ENCODE measurements around the gene RERE.
"Not testable (repeated sequence)": the region's sequence is repeated elsewhere in the genome, so short reads cannot be mapped to it uniquely, and the experiment has no call there.

Gene RERE

DNA sequence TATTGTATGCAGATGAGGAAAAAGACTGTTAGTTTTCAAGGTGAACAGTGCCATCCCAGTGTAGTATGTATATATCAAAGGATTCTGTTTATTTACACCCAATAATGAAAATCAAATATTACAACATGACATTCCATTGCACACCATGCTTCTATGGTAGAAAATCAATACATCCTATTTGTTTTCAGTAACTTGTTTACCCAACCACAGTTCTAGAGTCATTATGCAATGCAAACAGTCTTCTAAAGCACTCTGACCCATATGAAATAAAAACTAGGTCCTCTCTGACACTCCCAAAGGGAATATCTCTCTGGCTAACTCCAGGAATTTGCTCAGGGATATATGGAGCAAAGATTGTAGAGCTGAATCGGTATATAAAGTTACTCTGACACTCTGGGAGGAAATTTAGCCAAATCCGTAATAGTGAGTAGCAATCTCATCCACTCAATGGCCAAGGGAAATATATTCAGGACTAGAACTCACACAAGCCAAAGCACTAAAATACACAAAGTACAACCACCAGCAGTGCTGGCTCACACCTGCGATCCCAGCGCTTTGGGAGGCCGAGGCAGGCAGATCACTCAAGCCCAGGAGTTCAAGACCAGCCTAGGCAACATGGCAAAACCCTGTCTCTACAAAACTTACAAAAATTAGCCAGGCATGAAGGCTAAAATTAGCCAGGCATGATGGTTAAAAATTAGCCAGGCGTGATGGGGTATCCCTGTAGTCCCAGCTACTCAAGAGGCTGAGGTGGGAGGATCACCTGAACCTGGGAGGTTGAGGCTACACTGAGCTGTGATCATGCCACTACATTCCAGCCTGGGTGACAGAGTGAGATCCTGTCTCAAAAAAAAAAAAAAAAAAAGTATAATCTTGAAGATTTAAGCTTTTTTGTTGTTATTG, 75.2 kb downstream of the RERE start:
- peaks cover 19% of the 10 kb centered on the region for H3K4me1 Mint-ChIP-seq (ENCODE audit: low read depth)
- no peak for DNase-seq
- H3K4me3 Mint-ChIP-seq = no peak overlapping the region
- peaks cover 12% of the 10 kb centered on the region for H3K9me3 Mint-ChIP-seq
- H3K27me3 Mint-ChIP-seq = no peaks in the 10 kb centered on the region
- H3K27ac Mint-ChIP-seq = no peak overlapping the region
- H3K36me3 Mint-ChIP-seq (ENCODE audit: low read depth) = peaks cover 20% of the 10 kb centered on the region

DNA sequence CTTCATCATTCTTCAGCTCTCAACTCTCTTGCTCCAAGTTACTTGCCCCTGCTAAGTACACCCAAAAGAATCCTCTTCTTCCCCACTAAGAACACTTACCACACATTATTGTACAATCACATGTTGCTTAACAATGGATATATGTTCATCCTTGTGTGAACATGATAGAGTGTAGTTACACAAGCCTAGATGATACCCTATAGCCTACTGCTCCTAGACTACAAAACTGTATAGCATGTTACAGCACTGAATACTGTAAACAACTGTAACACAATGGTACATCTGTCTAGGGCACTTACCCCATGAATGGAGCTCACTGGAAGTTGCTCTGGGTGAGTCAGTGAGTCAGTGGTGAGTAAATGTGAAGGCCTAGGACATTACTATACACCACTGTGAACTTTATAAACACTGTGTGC, 77.4 kb downstream of the RERE start:
- peaks cover 12% of the 10 kb centered on the region for H3K9me3 Mint-ChIP-seq

DNA sequence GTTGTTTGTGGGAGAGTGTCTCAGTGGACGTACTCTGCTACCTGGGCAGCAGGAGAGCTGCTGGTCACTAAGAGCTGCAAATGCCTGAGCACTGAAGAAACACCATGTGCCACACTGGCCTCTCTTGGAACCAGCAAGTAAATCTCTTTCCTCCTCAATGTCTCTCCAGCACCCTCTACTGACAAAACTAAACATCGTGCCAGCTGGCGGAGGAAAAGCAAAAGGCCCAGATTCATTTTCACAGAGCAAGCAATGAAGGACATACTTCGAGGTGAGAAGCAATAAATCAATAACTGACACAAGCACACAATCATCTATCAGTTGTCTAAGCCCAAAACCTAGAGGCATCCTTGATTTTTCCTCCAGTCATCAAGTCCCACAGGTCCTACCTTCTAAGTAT, 78.1 kb downstream of the RERE start:
- no peak for DNase-seq
- Mint-ChIP-seq H3K27ac (no peak overlapping the region), H3K4me1 (ENCODE audit: low read depth) (peaks cover 15% of the 10 kb centered on the region), H3K4me3 (no peak overlapping the region), H3K36me3 (ENCODE audit: low read depth) (peaks cover 20% of the 10 kb centered on the region), H3K27me3 (no peaks in the 10 kb centered on the region), H3K9me3 (peaks cover 12% of the 10 kb centered on the region)

More for the DNA sequence above, 77.4 kb downstream of the RERE start:
- H3K27me3 Mint-ChIP-seq = no peaks in the 10 kb centered on the region
- peaks cover 20% of the 10 kb centered on the region for H3K36me3 Mint-ChIP-seq (ENCODE audit: low read depth)
- no peak overlapping the region for H3K27ac Mint-ChIP-seq
- H3K4me1 Mint-ChIP-seq (ENCODE audit: low read depth) = peaks cover 15% of the 10 kb centered on the region
- DNase-seq = no peak
- H3K4me3 Mint-ChIP-seq = no peak overlapping the region

DNA sequence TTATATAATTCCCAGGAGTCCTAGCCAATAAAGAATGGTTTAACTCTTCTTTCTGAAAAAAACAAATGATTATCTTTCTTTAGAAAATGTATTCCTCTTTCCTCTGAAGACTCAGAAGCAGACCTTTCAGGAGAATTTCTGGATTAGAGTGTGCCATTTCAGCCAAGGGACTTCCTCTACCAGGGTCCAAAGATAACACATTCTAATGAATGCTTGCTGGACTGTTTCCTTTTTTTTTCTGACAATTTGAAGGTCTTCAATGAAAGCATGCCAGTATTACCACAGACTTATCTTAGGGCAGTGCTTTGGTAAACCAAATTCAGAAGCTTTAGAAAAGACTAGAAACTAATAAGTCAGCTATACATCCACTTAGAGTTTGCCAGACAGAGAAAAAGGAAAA, 80.5 kb downstream of the RERE start:
- Mint-ChIP-seq H3K4me3 (no peak overlapping the region), H3K36me3 (ENCODE audit: low read depth) (peaks cover 24% of the 10 kb centered on the region), H3K9me3 (peaks cover 16% of the 10 kb centered on the region), H3K27me3 (no peaks in the 10 kb centered on the region), H3K27ac (no peak overlapping the region), H3K4me1 (ENCODE audit: low read depth) (peaks cover 10% of the 10 kb centered on the region)
- no peak for DNase-seq

DNA sequence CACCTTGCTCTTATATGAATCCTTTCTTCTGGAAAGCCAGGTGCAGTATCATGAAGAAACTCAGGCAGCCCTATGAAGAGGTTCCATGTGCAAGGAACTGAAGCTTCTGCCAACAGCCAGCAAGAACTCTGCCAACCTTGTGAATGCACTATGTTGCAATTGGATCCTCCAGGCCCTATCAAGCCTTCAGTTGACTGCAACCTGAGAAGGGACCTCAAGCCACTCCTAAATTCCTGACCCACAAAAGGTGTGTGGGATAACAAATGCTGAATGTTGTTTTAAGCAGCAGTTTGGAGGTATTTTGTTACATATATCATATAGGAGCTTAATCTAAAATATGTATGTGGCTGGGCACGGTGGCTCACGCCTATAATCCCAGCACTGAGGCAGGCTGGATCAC, 84.0 kb downstream of the RERE start:
- Mint-ChIP-seq H3K4me3 (no peak overlapping the region), H3K4me1 (ENCODE audit: low read depth) (peaks cover 2% of the 10 kb centered on the region), H3K27me3 (no peaks in the 10 kb centered on the region), H3K27ac (no peak overlapping the region), H3K36me3 (ENCODE audit: low read depth) (peaks cover 13% of the 10 kb centered on the region), H3K9me3 (peaks cover 9% of the 10 kb centered on the region)
- DNase-seq = no peak

DNA sequence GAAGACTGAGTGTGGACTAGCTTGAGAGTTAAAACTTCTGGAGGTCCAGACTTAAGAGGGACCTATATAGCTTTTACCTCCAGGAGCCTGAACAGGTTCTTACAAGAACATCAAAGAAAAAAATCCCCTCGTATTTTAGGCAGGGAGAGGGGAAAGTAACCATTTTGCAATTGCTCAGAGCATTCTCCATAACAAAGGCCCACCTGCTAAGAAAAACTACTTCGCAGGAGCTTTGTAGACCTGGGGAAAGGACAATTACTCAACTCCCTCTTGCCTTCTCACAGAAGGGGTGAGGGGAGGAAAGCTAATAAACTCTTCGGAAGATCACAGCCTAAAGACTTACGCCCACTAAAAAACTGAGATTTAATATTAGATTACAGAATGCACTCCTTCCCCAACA, 86.3 kb downstream of the RERE start:
- Mint-ChIP-seq H3K36me3 (ENCODE audit: low read depth) (peaks cover 9% of the 10 kb centered on the region), H3K27ac (no peak overlapping the region), H3K4me1 (ENCODE audit: low read depth) (peaks cover 9% of the 10 kb centered on the region), H3K9me3 (peaks cover 9% of the 10 kb centered on the region), H3K4me3 (no peak overlapping the region), H3K27me3 (no peaks in the 10 kb centered on the region)
- no peak for DNase-seq

DNA sequence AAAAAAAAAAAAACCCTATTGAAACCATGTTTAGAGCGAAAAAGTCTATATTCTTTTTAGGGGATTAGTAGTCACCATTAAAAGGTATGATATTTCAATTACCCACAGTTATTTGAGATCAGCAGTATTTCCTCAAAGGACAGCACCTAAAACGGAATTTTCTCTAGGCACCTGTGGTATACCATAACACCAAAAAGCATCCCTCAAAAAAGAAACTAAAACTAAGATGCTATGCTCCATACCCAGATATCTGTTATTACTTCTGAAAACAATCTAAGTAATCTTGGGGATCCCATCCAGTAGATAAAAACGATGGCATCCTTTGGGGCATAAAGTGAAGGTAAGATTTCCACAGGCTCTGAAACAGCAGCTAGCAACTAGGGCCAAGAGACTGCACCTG, 89.0 kb downstream of the RERE start:
- no peak overlapping the region for H3K4me3 Mint-ChIP-seq
- H3K4me1 Mint-ChIP-seq (ENCODE audit: low read depth) = peaks cover 15% of the 10 kb centered on the region
- no peak for DNase-seq
- H3K27me3 Mint-ChIP-seq = no peaks in the 10 kb centered on the region
- H3K9me3 Mint-ChIP-seq = peaks cover 9% of the 10 kb centered on the region
- H3K36me3 Mint-ChIP-seq (ENCODE audit: low read depth) = peaks cover 9% of the 10 kb centered on the region
- H3K27ac Mint-ChIP-seq = no peak overlapping the region

DNA sequence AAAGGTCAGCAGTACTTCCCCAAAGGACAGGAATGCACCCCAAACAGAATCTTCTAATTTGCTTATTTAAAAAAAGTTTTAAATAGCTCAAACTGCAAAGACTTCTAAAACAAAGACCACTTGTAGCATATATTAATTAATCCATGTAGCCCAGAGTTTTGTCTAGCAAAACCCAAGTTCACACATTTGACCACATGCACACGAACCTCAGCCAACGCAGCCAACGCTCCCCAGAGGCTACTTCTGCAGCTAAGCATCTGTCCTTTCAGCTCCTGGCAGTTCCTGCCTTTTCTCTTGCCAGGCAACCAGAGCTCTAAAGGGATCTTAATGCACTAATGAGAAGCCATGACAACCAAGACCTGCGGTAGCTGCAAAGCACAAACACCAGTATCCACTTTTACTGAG, 89.6 kb downstream of the RERE start:
- Mint-ChIP-seq H3K9me3 (peaks cover 9% of the 10 kb centered on the region), H3K4me3 (no peak overlapping the region), H3K27me3 (no peaks in the 10 kb centered on the region), H3K27ac (no peak overlapping the region), H3K4me1 (ENCODE audit: low read depth) (peaks cover 20% of the 10 kb centered on the region), H3K36me3 (ENCODE audit: low read depth) (peaks cover 9% of the 10 kb centered on the region)
- DNase-seq = no peak

DNA sequence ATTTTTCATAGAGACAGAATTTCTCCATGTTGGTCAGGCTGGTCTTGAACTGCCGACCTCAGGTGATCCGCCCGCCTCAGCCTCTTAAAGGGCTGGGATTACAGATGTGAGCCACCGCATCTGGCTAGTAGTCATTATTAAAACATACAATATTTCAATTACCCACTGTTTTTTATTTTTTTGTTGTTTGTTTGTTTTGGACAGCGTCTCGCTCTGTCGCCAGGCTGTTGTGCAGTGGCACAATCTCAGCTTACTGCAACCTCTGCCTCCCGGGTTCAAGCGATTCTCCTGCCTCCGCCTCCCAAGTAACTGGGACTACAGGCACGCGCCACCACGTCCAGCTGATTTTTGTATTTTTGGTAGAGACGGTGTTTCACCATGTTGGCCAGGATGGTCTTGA, 90.1 kb downstream of the RERE start:
- H3K27ac Mint-ChIP-seq; H3K36me3 Mint-ChIP-seq (ENCODE audit: low read depth); H3K9me3 Mint-ChIP-seq; H3K27me3 Mint-ChIP-seq; H3K4me3 Mint-ChIP-seq; DNase-seq: not testable (repeated sequence)
- H3K4me1 Mint-ChIP-seq (ENCODE audit: low read depth) = peaks cover 21% of the 10 kb centered on the region

DNA sequence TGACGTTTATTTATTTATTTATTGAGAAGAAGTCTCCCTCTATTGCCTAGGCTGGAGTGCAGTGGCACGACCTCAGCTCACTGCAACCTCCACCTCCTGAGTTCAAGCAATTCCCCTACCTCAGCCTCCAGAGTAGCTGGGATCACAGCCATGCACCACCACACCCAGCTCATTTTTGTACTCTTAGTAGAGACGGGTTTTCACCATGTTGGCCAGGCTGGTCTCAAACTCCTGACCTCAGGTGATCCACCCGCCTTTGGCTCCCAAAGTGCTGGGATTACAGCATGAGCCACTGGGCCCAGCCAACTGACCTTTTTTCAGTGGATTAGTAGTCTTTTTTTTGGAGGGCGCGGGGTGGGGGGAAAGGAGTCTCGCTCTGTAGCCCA, 90.6 kb downstream of the RERE start:
- not testable (repeated sequence) for H3K27ac Mint-ChIP-seq, H3K4me3 Mint-ChIP-seq, H3K9me3 Mint-ChIP-seq

DNA sequence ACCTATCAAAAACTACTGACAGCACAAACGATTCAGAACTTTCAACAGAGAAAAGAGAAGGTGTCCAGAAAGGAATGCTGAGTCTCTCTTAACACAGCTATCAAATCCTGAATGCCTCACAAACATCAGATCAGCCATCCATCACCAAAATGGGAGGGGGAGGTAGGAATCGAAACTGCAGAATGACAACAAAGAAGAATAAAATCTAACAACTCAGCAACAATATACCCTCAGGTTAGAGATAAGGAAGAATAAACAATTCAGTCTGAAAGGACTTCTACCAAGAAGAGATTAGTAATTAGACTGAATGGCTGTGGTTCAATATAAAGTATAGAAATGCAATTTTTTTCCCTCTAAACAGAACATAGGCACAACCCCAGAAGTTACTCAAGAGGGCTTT, 94.4 kb downstream of the RERE start:
- Mint-ChIP-seq H3K4me3 (no peak overlapping the region), H3K27me3 (no peaks in the 10 kb centered on the region), H3K27ac (no peak overlapping the region), H3K36me3 (ENCODE audit: low read depth) (no peaks in the 10 kb centered on the region), H3K9me3 (no peaks in the 10 kb centered on the region), H3K4me1 (ENCODE audit: low read depth) (peaks cover 19% of the 10 kb centered on the region)
- DNase-seq = no peak

More for the DNA sequence above, 90.6 kb downstream of the RERE start:
- not testable (repeated sequence) for DNase-seq; H3K27me3 Mint-ChIP-seq; H3K36me3 Mint-ChIP-seq (ENCODE audit: low read depth)
- H3K4me1 Mint-ChIP-seq (ENCODE audit: low read depth) = peaks cover 21% of the 10 kb centered on the region

DNA sequence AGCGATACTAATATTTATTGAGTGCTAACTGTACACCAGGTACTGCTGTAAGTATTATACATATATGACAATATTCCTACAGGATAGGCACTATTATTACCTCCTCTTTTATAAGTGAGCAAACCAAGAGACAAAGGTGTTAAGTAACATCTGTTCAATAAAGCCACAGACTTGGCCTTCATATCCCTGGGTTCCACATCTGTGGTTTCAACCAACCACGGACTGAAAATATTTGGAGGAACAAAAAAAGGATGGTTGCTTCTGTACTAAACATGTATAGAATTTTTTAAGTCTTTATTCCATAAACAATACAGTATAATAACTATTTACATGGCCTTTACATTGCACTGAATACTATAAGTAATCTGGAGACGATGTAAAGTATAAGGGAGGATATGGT, 95.1 kb downstream of the RERE start:
- no peaks in the 10 kb centered on the region for H3K36me3 Mint-ChIP-seq (ENCODE audit: low read depth)
- H3K9me3 Mint-ChIP-seq = no peaks in the 10 kb centered on the region
- no peak for DNase-seq
- H3K27me3 Mint-ChIP-seq = no peaks in the 10 kb centered on the region
- no peak overlapping the region for H3K4me3 Mint-ChIP-seq
- peaks cover 20% of the 10 kb centered on the region for H3K4me1 Mint-ChIP-seq (ENCODE audit: low read depth)
- no peak overlapping the region for H3K27ac Mint-ChIP-seq

DNA sequence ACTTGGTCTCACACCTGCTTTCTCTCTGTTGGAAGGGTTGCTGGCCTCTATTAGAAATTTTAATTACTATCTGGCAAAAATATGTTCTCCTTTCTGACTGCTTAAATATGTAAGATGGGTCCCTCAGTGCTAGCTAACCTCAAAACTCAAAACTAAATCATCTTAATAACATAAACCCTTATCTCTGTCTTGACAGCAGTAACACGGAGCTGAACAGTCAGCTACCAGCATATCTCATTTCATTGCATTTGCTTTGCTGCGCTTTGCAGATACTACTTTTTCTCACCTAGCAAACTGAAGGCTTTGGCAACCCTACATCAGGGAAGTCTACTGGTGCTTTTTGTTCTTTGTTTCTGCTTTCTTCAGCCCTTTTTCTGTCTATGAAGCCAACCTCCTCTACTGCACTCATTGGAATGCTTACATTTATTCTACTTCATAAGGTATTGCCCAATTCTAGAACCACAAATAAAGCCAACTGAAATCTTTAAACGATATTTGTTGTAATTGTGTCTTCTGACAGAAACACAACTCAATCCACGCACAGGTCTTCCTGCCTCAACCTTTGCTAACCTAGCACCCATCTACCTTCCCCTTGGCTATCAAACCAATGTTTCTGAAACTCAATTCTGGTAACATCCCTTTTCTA, 95.6 kb downstream of the RERE start:
- no peaks in the 10 kb centered on the region for H3K27me3 Mint-ChIP-seq
- no peak overlapping the region for H3K27ac Mint-ChIP-seq
- DNase-seq = no peak
- no peak overlapping the region for H3K4me3 Mint-ChIP-seq
- peaks cover 20% of the 10 kb centered on the region for H3K4me1 Mint-ChIP-seq (ENCODE audit: low read depth)
- no peaks in the 10 kb centered on the region for H3K9me3 Mint-ChIP-seq
- H3K36me3 Mint-ChIP-seq (ENCODE audit: low read depth) = no peaks in the 10 kb centered on the region

DNA sequence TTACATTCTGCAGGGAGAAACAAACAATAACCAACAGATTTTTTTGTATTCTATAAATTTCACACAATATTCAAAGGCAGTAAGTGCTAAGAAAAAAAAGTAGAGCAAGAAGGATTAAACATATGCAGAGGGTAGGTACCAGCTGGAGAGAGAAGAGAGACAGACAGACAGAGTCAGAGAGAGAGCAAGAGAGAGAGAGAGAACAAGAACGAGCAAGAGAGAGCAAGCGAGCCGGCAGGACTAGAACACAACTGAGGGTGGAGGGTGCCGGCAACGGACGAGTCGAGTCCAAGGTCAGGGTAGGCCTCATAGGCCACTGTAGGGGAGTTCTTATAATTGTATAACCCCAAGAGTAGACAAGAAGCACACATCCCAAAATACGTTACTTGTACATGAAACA, 97.1 kb downstream of the RERE start:
- H3K27me3 Mint-ChIP-seq = no peaks in the 10 kb centered on the region
- H3K9me3 Mint-ChIP-seq = no peaks in the 10 kb centered on the region
- no peak overlapping the region for H3K27ac Mint-ChIP-seq
- no peak for DNase-seq
- H3K4me1 Mint-ChIP-seq (ENCODE audit: low read depth) = peaks cover 16% of the 10 kb centered on the region
- no peak overlapping the region for H3K4me3 Mint-ChIP-seq
- H3K36me3 Mint-ChIP-seq (ENCODE audit: low read depth) = no peaks in the 10 kb centered on the region

DNA sequence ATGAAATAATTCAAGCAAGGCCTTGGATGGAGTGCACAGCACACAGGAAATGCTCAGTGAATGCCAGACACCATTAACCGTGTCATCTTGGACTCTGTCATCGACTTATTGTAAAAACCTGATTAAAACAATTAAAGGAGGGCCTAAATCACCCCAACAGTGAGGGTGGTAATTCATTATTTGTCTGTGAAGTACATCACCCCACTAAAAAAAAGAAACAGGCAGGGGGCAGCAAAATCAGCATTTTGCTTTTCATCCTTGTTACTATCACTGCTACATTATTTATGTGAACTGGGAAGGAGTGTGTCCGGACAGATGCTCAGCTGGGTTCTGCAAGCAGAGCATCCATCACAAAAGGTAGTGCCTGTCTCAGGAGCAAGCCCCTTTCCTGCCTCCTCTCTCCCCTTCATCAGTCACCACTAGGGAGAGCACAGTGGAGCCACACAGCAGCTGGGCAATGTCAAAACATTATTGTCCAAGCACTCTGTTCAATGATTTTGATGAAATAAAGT, 98.5 kb downstream of the RERE start:
- H3K27me3 Mint-ChIP-seq = no peaks in the 10 kb centered on the region

More for the DNA sequence above, 98.5 kb downstream of the RERE start:
- H3K36me3 Mint-ChIP-seq (ENCODE audit: low read depth) = peaks cover 3% of the 10 kb centered on the region
- no peaks in the 10 kb centered on the region for H3K9me3 Mint-ChIP-seq
- no peak overlapping the region for H3K27ac Mint-ChIP-seq
- no peak overlapping the region for H3K4me3 Mint-ChIP-seq
- H3K4me1 Mint-ChIP-seq (ENCODE audit: low read depth) = peaks cover 20% of the 10 kb centered on the region
- DNase-seq = no peak
